Gastroesophageal sphincter (tissue), 4 donors: ENCODE data around the gene SNTG2. TPM values are rescaled to one million over a fixed set of nuclear protein-coding genes. Genes with fewer than 3 reads are reported as not detected.

Source experiments
- ATAC-seq: fragments of 150-250 bp; one replicate; pipeline ENCODE4 v1.9.1; 2016; ENCODE audit warnings: mild to moderate bottlenecking, moderate library complexity
- H3K27ac ChIP-seq, 4 donors: fragments of 200-600 bp; sonication (generic) in 3 of 4; 1 replicate in 3 of 4; 2 replicates in 1 of 4; pipeline ENCODE4 v1.5.1; 2016 to 2019
- H3K27me3 ChIP-seq: fragments of 200-600 bp; sonication (generic); one replicate; pipeline ENCODE4 v1.5.1; 2019
- H3K36me3 ChIP-seq, 2 donors: fragments of 200-600 bp; sonication (generic); one replicate each; pipeline ENCODE4 v1.5.1; 2019; ENCODE audit warnings: control low read depth in 1 of 2
- H3K4me1 ChIP-seq, 3 donors: fragments of 200-600 bp; sonication (generic); 1 replicate in 2 of 3; 2 replicates in 1 of 3; pipeline ENCODE4 v1.5.1; 2016 to 2019; ENCODE audit warnings: control low read depth in 2 of 3
- H3K4me3 ChIP-seq, 2 donors: fragments of 200-600 bp; sonication (generic); one replicate each; pipeline ENCODE4 v1.5.1; 2019; ENCODE audit warnings: mild to moderate bottlenecking in 1 of 2, moderate library complexity in 1 of 2
- H3K9me3 ChIP-seq, 3 donors: fragments of 200-600 bp; sonication (generic); one replicate each; pipeline ENCODE4 v1.5.1; 2017 to 2019; ENCODE audit warnings: control low read depth in 2 of 3
- CTCF ChIP-seq, 4 experiments: fragments of 200-600 bp in 2 of 4; fragments of 450-650 bp in 2 of 4; sonication (generic) in 1 of 4; IDR thresholded peaks; one replicate each; pipeline ENCODE4 v1.5.1; 2017 to 2019; ENCODE audit warnings: antibody characterized with exemption in 4 of 4, mild to moderate bottlenecking in 2 of 4, moderate library complexity in 2 of 4
- EP300 ChIP-seq: sonication (generic); formaldehyde crosslinking; IDR thresholded peaks from one replicate; pipeline ENCODE4 v1.6.1; 2017; ENCODE audit warnings: antibody characterized with exemption, mild to moderate bottlenecking
- POLR2A ChIP-seq, 2 donors: fragments of 450-650 bp; IDR thresholded peaks; one replicate each; pipeline ENCODE4 v1.6.1; 2017; ENCODE audit warnings: antibody characterized with exemption in 2 of 2, mild to moderate bottlenecking in 2 of 2, moderate library complexity in 1 of 2
- POLR2AphosphoS5 ChIP-seq: sonication (generic); formaldehyde crosslinking; IDR thresholded peaks from one replicate; pipeline ENCODE4 v1.6.1; 2017; ENCODE audit warnings: antibody characterized with exemption
- WGBS, 2 donors: methylation state at CpG; one replicate each; pipeline ENCODE4 v1.1.5; 2018; ENCODE audit warnings: low coverage in 1 of 2; 5-methylcytosine and 5-hydroxymethylcytosine counted together
- total RNA-seq, 4 donors: library from RNA; depleted of rRNA; stranded (reverse); fragments of >200 nt; gene quantifications; one replicate each; pipeline ENCODE4 v1.1.0, GENCODE V29; 2016

SNTG2 gene
- total RNA-seq, 4 donors from 2014 or later: 1.5 to 7.9 (median 4.3) TPM

- H3K27me3 ChIP-seq: peaks cover 6% of the 10 kb centered on the region
- H3K36me3 ChIP-seq: no peaks in the 10 kb centered on the region
- no peaks in the 10 kb centered on the region for H3K9me3 ChIP-seq
- WGBS, 2 donors: no CpG with 5 or more reads among the region's 12 CpGs
- H3K4me3 ChIP-seq: no peak overlapping the region
- TF ChIP-seq POLR2A (IDR thresholded peaks at IDR 0.05) (no peak), EP300 (no peak)
- no peak for ATAC-seq
- H3K27ac ChIP-seq: no peak overlapping the region
- no peaks in the 10 kb centered on the region for H3K4me1 ChIP-seq
These were observed 452.9 kb downstream of the SNTG2 start for GRCh38 chr2:1403565-1403964.

- no peaks in the 10 kb centered on the region for H3K4me1 ChIP-seq
- H3K4me3 ChIP-seq: no peak overlapping the region
- H3K9me3 ChIP-seq: no peaks in the 10 kb centered on the region
- no peak overlapping the region for H3K27ac ChIP-seq
- TF ChIP-seq POLR2A (IDR thresholded peaks at IDR 0.05) (no peak), CTCF (IDR thresholded peaks at IDR 0.05) (no peak), EP300 (no peak), POLR2AphosphoS5 (no peak)
- no peaks in the 10 kb centered on the region for H3K36me3 ChIP-seq
- 80 to 88% methylated on average over 1 of the region's 1 CpG for WGBS, 2 donors
- H3K27me3 ChIP-seq: no peaks in the 10 kb centered on the region
- ATAC-seq: no peak
These were observed 454.5 kb downstream of the SNTG2 start for GRCh38 chr2:1405124-1405523.

- no peak for ATAC-seq
- Histone ChIP-seq H3K4me3 (no peak overlapping the region), H3K27ac (no peak overlapping the region), H3K9me3 (no peaks in the 10 kb centered on the region), H3K36me3 (no peaks in the 10 kb centered on the region), H3K27me3 (no peaks in the 10 kb centered on the region), H3K4me1 (no peaks in the 10 kb centered on the region)
- WGBS, 2 donors: 63 to 66% methylated on average over 2 to 3 of the region's 3 CpGs
- TF ChIP-seq EP300 (no peak), CTCF (IDR thresholded peaks at IDR 0.05) (no peak), POLR2AphosphoS5 (no peak), POLR2A (IDR thresholded peaks at IDR 0.05) (no peak)
These were observed 455.3 kb downstream of the SNTG2 start for GRCh38 chr2:1405967-1406366.

GRCh38 chr2:1406434-1406833 lies 455.8 kb downstream of the SNTG2 start:
- ATAC-seq: no peak
- no peak overlapping the region for H3K27ac ChIP-seq
- no peaks in the 10 kb centered on the region for H3K36me3 ChIP-seq
- H3K27me3 ChIP-seq: no peaks in the 10 kb centered on the region
- no peaks in the 10 kb centered on the region for H3K4me1 ChIP-seq
- no peak overlapping the region for H3K4me3 ChIP-seq
- H3K9me3 ChIP-seq: no peaks in the 10 kb centered on the region
- WGBS, 2 donors: 80 to 86% methylated on average over 1 to 2 of the region's 2 CpGs
- TF ChIP-seq CTCF (IDR thresholded peaks at IDR 0.05) (no peak), POLR2A (IDR thresholded peaks at IDR 0.05) (no peak), EP300 (no peak), POLR2AphosphoS5 (no peak)

GRCh38 chr2:1407950-1408675 lies 457.5 kb downstream of the SNTG2 start:
- no peak overlapping the region for H3K27ac ChIP-seq
- no peak overlapping the region for H3K4me3 ChIP-seq
- H3K4me1 ChIP-seq: no peaks in the 10 kb centered on the region
- no peak for ATAC-seq
- no peaks in the 10 kb centered on the region for H3K27me3 ChIP-seq
- H3K36me3 ChIP-seq: no peaks in the 10 kb centered on the region
- WGBS, 2 donors: 62 to 79% methylated on average over 8 to 13 of the region's 16 CpGs
- TF ChIP-seq CTCF (IDR thresholded peaks at IDR 0.05) (no peak), POLR2AphosphoS5 (no peak), EP300 (no peak), POLR2A (IDR thresholded peaks at IDR 0.05) (no peak)
- no peaks in the 10 kb centered on the region for H3K9me3 ChIP-seq
